Measurements from ENCODE around the gene TSPOAP1.

Gene TSPOAP1

GRCh38 chr17:58316260-58316960 lies 12.2 kb downstream of the TSPOAP1 start:
- DNase-seq, result no peak

- DNase-seq, result no peak
Measured at GRCh38 chr17:58315750-58316149, 12.8 kb downstream of the TSPOAP1 start.

GRCh38 chr17:58315281-58315711 lies 13.3 kb downstream of the TSPOAP1 start:
- DNase-seq, result no peak

- no peak for DNase-seq
Measured at GRCh38 chr17:58314706-58315015, 13.9 kb downstream of the TSPOAP1 start.

- no peak for DNase-seq
Measured at GRCh38 chr17:58313815-58314705, 14.5 kb downstream of the TSPOAP1 start.

- DNase-seq, result no peak
Measured at GRCh38 chr17:58312829-58313228, 15.8 kb downstream of the TSPOAP1 start.

GRCh38 chr17:58312021-58312630 lies 16.5 kb downstream of the TSPOAP1 start:
- DNase-seq, result no peak

GRCh38 chr17:58311429-58311894 lies 17.1 kb downstream of the TSPOAP1 start:
- no peak for DNase-seq

- no peak for DNase-seq
Measured at GRCh38 chr17:58310511-58311428, 17.8 kb downstream of the TSPOAP1 start.

GRCh38 chr17:58309918-58310259 lies 18.7 kb downstream of the TSPOAP1 start:
- DNase-seq, result no peak

- no peak for DNase-seq
Measured at GRCh38 chr17:58308985-58309917, 19.3 kb downstream of the TSPOAP1 start.

- no peak for DNase-seq
Measured at GRCh38 chr17:58308173-58308984, 20.2 kb downstream of the TSPOAP1 start.

- DNase-seq, result no peak
Measured at GRCh38 chr17:58307468-58308172, 21.0 kb downstream of the TSPOAP1 start.

- DNase-seq, result no peak
Measured at GRCh38 chr17:58306131-58306951, 22.3 kb downstream of the TSPOAP1 start.

GRCh38 chr17:58305626-58306025 lies 23.0 kb downstream of the TSPOAP1 start:
- no peak for DNase-seq

- DNase-seq, result no peak
Measured at GRCh38 chr17:58304750-58305486, 23.7 kb downstream of the TSPOAP1 start.

- peak; percentile 64 for DNase-seq
Measured at GRCh38 chr17:58303971-58304749, 24.4 kb downstream of the TSPOAP1 start.

Data from stimulated activated CD4-positive, alpha-beta T cell treated with anti-CD3 and anti-CD28 coated beads, Interleukin-4, amount 100 ng/mL, for 1 hour (primary cell).